Measurements from ENCODE around the gene IGF2BP2.

DNA sequence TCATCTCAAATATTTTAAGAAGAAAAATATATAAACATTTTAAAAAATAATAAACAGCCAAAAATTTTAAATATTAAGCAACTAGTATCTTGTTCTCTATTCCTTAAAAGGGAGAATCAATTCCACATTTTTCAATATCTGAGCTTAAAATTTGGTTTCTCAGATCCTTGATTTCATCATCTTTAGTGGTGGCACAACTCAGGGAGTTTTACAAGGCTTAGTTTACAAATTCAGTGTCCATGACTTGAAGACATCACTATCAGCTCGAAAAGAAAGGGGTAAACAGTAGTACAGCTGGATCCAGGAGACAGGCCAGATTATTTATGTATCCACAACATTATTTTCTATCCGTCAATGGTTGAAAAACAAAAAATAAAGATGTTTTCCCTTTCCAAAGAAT lies 11.6 kb downstream of the IGF2BP2 start:
- TF ChIP-seq, protein P1, sequence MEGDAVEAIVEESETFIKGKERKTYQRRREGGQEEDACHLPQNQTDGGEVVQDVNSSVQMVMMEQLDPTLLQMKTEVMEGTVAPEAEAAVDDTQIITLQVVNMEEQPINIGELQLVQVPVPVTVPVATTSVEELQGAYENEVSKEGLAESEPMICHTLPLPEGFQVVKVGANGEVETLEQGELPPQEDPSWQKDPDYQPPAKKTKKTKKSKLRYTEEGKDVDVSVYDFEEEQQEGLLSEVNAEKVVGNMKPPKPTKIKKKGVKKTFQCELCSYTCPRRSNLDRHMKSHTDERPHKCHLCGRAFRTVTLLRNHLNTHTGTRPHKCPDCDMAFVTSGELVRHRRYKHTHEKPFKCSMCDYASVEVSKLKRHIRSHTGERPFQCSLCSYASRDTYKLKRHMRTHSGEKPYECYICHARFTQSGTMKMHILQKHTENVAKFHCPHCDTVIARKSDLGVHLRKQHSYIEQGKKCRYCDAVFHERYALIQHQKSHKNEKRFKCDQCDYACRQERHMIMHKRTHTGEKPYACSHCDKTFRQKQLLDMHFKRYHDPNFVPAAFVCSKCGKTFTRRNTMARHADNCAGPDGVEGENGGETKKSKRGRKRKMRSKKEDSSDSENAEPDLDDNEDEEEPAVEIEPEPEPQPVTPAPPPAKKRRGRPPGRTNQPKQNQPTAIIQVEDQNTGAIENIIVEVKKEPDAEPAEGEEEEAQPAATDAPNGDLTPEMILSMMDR (IDR thresholded peaks at IDR 0.05) = no peak
- TF ChIP-seq POLR2A (IDR thresholded peaks at IDR 0.05) = no peak

All from lower leg skin (tissue), 3 donors.